ENCODE results near the gene CFAP299.

The CFAP299 gene

GRCh38 chr4:80587871-80588385 is 252.4 kb downstream of the CFAP299 start:
- no peak overlapping the region for H3K4me3 ChIP-seq (ENCODE audit: low read depth, low read length)
- no peak for DNase-seq (ENCODE audit: low read depth)
- no peak for TF ChIP-seq CTCF (IDR thresholded peaks at IDR 0.05; ENCODE audit: control insufficient read depth, extremely low read depth, insufficient read depth)

GRCh38 chr4:80592950-80593349 is 257.4 kb downstream of the CFAP299 start:
- no peak for DNase-seq (ENCODE audit: low read depth)
- H3K4me3 ChIP-seq (ENCODE audit: low read depth, low read length) = no peak overlapping the region
- peak; percentile 19; the same call in 1 of the 2 replicates for TF ChIP-seq CTCF (IDR thresholded peaks at IDR 0.05; ENCODE audit: control insufficient read depth, extremely low read depth, insufficient read depth)

GRCh38 chr4:80594701-80595100 is 259.2 kb downstream of the CFAP299 start:
- DNase-seq (ENCODE audit: low read depth) = no peak
- no peak for TF ChIP-seq CTCF (IDR thresholded peaks at IDR 0.05; ENCODE audit: control insufficient read depth, extremely low read depth, insufficient read depth)
- no peak overlapping the region for H3K4me3 ChIP-seq (ENCODE audit: low read depth, low read length)

- no peak for TF ChIP-seq CTCF (IDR thresholded peaks at IDR 0.05; ENCODE audit: control insufficient read depth, extremely low read depth, insufficient read depth)
- H3K4me3 ChIP-seq (ENCODE audit: low read depth, low read length) = no peak overlapping the region
- DNase-seq (ENCODE audit: low read depth) = no peak
Observed at GRCh38 chr4:80608281-80608980, 272.9 kb downstream of the CFAP299 start.

- no peak for TF ChIP-seq CTCF (IDR thresholded peaks at IDR 0.05; ENCODE audit: control insufficient read depth, extremely low read depth, insufficient read depth)
- no peak overlapping the region for H3K4me3 ChIP-seq (ENCODE audit: low read depth, low read length)
- no peak for DNase-seq (ENCODE audit: low read depth)
Observed at GRCh38 chr4:80610199-80610598, 274.7 kb downstream of the CFAP299 start.

GRCh38 chr4:80610845-80611677 is 275.5 kb downstream of the CFAP299 start:
- no peak for DNase-seq (ENCODE audit: low read depth)
- H3K4me3 ChIP-seq (ENCODE audit: low read depth, low read length) = no peak overlapping the region

More at GRCh38 chr4:80610845-80611677, 275.5 kb downstream of the CFAP299 start:
- no peak for TF ChIP-seq CTCF (IDR thresholded peaks at IDR 0.05; ENCODE audit: control insufficient read depth, extremely low read depth, insufficient read depth)
